HT-29 (cell line): ENCODE data around the gene SHC4. TPM values are rescaled to one million over a fixed set of nuclear protein-coding genes. Genes with fewer than 3 reads are reported as not detected.
"Not testable (repeated sequence)": the region's sequence is repeated elsewhere in the genome, so short reads cannot be mapped to it uniquely, and the experiment has no call there.

ENCODE experiments used
- DNase-seq: peaks from one replicate; pipeline ENCODE4 v3.0.0-alpha.2; 2015; ENCODE audit warnings: low spot score
- total RNA-seq: library from RNA; depleted of rRNA; stranded (reverse); fragments of >200 nt; shearing (Covaris generic); gene quantifications from 2 replicates; pipeline ENCODE4 v1.2.3, GENCODE V29; 2014; rRNA removed

SHC4 gene
- not detected in 2 replicates for total RNA-seq

- DNase-seq = peak; percentile 68
Measured at GRCh38 chr15:48963524-48964113, at the start of gene SHC4. Gene SHC4, minus strand, starts transcription at chr15:48963919. Its CDS starts 904 bp downstream, at chr15:48963015.

DNA sequence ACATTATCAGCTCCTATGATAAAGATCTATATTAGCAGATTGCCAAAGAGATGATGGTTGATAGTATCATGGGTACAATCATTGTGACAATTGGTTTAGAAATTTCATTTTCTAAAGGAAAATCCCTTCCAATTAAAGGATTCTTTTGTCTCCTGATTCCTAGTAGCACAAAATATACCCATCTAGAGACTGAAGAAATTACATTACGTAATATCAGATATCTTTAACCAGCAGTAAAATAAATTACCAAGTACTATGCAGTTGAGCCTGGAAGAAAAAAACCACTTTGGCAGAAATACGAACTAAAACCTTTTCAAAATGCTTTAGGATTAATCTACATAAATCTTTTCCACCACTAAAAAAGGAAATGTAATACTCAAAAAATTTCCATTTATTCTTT, 35.6 kb upstream of the SHC4 start:
- DNase-seq = no peak

DNA sequence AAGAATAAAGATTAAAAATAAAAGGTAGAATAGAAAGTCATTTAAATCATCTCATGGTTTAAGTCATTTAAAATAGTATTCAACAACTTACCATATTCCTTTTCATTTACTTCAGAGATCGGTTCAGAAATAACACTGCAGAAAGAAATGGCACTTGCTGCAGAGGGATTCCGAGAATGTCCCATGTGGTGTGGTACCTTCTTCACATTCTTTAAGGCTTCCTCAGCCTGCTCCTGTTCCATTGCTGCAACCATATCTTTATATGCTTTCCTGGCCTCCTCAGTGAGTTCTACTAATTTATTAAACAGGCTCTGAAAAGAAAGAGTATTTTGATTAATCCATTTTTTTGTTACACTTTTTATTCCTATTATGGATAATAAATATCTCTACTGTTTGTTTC, 32.6 kb upstream of the SHC4 start:
- no peak for DNase-seq

- no peak for DNase-seq
Measured at GRCh38 chr15:48993380-48993779, 29.7 kb upstream of the SHC4 start.

DNA sequence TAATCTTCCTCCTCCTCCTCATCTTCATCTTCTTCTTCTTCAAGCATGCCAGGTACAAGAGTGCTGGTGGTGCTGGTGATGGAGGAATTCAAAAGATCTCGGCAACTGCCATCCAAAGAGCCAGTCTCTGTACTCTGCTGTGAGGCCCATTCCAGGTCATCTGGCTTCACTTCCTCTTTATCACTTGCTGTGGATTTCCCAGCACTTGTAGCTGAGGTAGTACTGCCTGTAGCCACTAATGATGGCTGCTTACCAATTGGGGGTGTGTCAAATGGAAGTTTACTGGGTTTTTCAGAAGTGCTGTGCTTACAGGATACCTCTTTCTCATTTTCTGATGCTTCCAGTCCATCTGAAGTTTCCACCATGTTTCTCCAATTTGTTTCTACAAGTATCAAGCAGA, 28.8 kb upstream of the SHC4 start:
- no peak for DNase-seq

DNA sequence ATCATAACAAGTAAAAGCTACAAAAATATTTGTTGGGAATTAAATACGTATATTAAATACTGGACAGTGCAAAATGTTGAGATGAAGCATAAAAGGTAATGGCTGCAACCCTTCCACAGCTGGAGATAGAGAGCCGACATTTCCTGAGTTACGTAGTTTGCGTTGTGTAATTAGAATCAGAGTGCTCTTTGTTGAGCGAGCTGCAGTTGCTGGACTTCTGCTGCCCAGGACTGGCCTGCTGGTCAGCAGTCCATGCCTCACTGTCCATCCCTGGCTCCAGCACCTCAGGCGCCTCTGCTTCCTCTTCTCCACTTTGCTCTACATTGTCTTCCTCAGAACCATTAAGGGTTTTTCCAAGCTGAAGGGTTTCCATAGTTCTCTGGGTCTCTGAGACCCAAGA, 28.4 kb upstream of the SHC4 start:
- no peak for DNase-seq

DNA sequence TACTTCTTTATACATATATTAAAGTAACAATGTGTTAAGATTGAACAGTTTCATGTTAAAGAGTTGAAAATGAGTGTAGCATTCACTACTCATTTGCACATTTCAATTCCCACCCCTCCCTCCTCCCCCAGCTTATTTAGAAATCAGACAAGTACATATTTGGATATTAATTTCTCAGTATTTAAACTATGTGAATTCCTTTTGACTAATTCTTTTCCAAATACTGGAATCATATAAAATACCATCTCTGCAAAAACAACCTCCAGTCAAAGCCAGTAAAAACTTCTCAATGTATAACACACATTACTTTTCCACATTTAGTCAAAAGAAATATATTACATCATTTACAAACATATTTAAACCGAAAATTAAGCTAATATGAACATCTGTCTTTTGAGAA, 25.5 kb upstream of the SHC4 start:
- no peak for DNase-seq

- no peak for DNase-seq
Measured at GRCh38 chr15:48987142-48987541, 23.4 kb upstream of the SHC4 start.

- no peak for DNase-seq
Measured at GRCh38 chr15:48986240-48986639, 22.5 kb upstream of the SHC4 start.

DNA sequence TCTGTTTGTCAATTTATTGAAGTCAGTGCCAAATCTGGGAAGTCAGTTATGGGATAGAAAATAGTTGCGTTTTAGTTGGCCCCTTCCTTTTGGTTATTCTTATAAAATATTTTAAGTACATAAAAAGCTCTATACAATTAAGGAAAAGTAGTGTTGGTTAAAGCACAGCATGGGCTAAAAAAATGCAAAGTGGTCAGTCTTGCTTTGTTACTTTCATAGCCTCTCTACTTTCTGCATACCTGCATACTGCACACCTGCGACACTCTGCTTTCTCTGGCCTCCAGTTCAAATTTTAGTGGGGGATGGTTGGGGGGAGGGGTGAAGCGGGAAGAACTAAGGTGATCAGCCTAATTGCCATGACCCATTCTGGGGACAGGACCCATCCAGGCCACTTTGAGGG, 21.8 kb upstream of the SHC4 start:
- DNase-seq = no peak

GRCh38 chr15:48984811-48985352, 21.2 kb upstream of the SHC4 start:
- no peak for DNase-seq

- DNase-seq = no peak
Measured at GRCh38 chr15:48984021-48984710, 20.4 kb upstream of the SHC4 start.

DNA sequence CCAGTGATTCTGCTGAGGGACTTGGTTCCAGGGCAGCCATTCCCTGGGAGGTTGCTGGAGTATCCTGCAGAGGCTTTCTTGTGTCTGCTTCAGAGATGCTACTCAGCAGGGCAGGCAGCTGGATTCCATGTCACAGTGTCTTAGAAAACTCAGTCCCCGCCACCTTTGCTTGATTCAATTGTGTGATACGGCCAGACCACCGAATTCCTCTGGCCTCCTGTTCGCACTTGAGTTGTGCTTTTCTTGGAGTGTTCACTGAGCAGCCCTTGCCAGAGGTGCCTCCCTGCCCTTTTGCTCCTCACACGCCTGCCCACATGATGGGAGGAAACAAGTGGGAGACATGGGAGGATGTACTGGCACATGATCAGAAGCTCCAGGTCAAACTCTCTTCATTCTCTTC, 19.6 kb upstream of the SHC4 start:
- DNase-seq = no peak

GRCh38 chr15:48981941-48982340, 18.2 kb upstream of the SHC4 start:
- DNase-seq = no peak

DNA sequence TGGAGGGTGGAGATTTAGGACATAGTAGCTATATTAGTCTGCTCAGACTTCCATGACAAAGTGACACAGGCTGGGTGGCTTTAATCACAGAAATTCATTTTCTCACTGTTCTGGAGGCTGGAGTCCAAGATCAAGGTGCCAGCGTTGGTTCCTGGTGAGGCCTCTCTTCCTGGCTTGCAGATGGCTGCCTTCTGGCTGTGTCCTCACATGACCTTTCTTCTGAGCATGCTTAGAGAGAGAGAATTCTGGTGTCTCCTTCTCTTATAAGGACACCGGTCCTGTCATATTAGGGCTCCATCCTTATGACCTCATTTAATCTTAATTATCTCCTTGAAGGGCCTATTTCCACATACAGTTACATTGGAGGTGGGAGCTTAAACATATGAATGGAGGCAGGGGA, 14.9 kb upstream of the SHC4 start:
- DNase-seq = no peak

GRCh38 chr15:48976444-48977088, 12.8 kb upstream of the SHC4 start:
- no peak for DNase-seq

GRCh38 chr15:48975472-48976419, 12.0 kb upstream of the SHC4 start:
- DNase-seq = peak; percentile 83

DNA sequence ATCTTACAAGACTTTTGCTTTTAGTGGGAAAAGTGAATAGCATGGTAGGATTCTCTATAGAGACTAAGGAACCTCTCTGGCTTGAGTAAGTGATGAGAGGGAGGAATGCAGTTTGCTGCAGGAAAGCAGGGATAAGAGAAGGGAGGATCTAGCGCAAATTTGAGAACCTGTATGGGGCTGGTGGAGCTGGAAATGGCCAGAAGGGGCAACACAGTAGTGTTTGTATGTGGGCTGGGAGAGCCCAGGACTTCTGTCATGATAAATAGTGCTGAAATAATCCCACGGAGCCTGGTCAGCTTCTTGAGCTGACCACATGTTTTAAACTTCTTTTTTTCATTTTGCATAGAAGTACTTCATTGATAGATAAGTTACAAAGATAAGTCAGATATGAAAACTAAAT, 11.2 kb upstream of the SHC4 start:
- no peak for DNase-seq

- no peak for DNase-seq
Measured at GRCh38 chr15:48972750-48973503, 9.2 kb upstream of the SHC4 start.

- not testable (repeated sequence) for DNase-seq
Measured at GRCh38 chr15:48970926-48971325, 7.2 kb upstream of the SHC4 start.

DNA sequence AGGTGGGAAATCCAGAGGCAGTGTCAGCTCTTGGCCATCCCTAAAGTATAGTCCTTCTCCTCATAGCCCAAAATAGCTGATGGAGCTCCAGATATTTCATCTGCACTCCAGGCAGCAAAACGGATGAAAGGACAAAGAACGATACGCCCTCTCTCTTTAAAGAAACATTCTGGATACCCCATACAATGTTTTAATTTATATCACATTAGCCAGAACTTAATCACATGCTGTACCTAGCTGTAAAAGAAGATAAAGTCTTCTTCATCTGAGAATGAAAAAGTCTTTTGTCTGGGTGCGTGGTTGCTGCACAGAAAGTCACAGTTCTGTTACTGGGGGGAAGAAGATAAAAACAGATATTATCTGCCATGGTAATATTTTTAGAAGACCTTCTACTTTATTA, 4.3 kb upstream of the SHC4 start:
- no peak for DNase-seq
